ENCODE measurements around the gene PGM2. TPM values are rescaled to one million over a fixed set of nuclear protein-coding genes. Genes with fewer than 3 reads are reported as not detected.

The PGM2 gene
- total RNA-seq, 2 experiments from 2014 or later, result 67.4 to 108 TPM

GRCh38 chr4:37835806-37836205, 9.3 kb downstream of the PGM2 start:
- Histone ChIP-seq H3K36me3 (ENCODE audit: insufficient read depth, low read length) (peaks cover 97% of the 10 kb centered on the region), H3K4me1 (ENCODE audit: insufficient read depth, low read length, poor library complexity, severe bottlenecking) (peaks cover 23% of the 10 kb centered on the region), H3K9me3 (ENCODE audit: low read length) (no peaks in the 10 kb centered on the region), H2AFZ (ENCODE audit: low read length) (no peak overlapping the region), H3K9me2 (ENCODE audit: insufficient read depth, low read length) (no peaks in the 10 kb centered on the region), H3K27ac (ENCODE audit: low read depth, low read length, poor library complexity, severe bottlenecking) (no peak overlapping the region), H3K79me2 (ENCODE audit: insufficient read depth, low read depth, low read length) (no peaks in the 10 kb centered on the region), H3K4me3 (ENCODE audit: low read depth, low read length, poor library complexity, severe bottlenecking) (no peak overlapping the region), H3K4me2 (ENCODE audit: low read length) (no peak overlapping the region), H4K20me1 (ENCODE audit: insufficient read depth, low read length) (no peaks in the 10 kb centered on the region)
- no peak for DNase-seq (ENCODE audit: low spot score)
- POLR2A ChIA-PET, result interaction anchor here (1.2 to 5.5 kb wide), 5 partner anchors 10 to 22 kb away, joined by 3 to 48 read pairs (median 6); partner anchors contain the start of gene PGM2
- TF ChIP-seq CTCF (conservative IDR thresholded peaks at IDR 0.05; ENCODE audit: low read length) (no peak), EZH2phosphoT487 (IDR thresholded peaks at IDR 0.05; ENCODE audit: borderline replicate concordance, low read depth, low read length) (no peak)
- no TSS peak for BruUV-seq (replicated peaks)
- CTCF ChIA-PET (ENCODE audit: unreplicated experiment), result no interaction called here
- intact Hi-C loops (cut with micrococcal nuclease; ENCODE audit: unreplicated experiment), result no loop called here

- peaks cover 96% of the 10 kb centered on the region for H3K36me3 ChIP-seq (ENCODE audit: insufficient read depth, low read length)
- H3K4me3 ChIP-seq (ENCODE audit: low read depth, low read length, poor library complexity, severe bottlenecking), result no peak overlapping the region
- no peaks in the 10 kb centered on the region for H4K20me1 ChIP-seq (ENCODE audit: insufficient read depth, low read length)
- no peak for DNase-seq (ENCODE audit: low spot score)
- ChIA-PET CTCF (ENCODE audit: unreplicated experiment) (no interaction called here), POLR2A (interaction anchor here (0.6 to 5.5 kb wide), 6 partner anchors 10 to 22 kb away, joined by 3 to 48 read pairs (median 8); partner anchors contain the start of gene PGM2)
- no peak for TF ChIP-seq CTCF (conservative IDR thresholded peaks at IDR 0.05; ENCODE audit: low read length)
- TF ChIP-seq EZH2phosphoT487 (IDR thresholded peaks at IDR 0.05; ENCODE audit: borderline replicate concordance, low read depth, low read length), result no peak
- H3K4me1 ChIP-seq (ENCODE audit: insufficient read depth, low read length, poor library complexity, severe bottlenecking), result peaks cover 23% of the 10 kb centered on the region
- no peak overlapping the region for H3K4me2 ChIP-seq (ENCODE audit: low read length)
- no peak overlapping the region for H3K27ac ChIP-seq (ENCODE audit: low read depth, low read length, poor library complexity, severe bottlenecking)
- no TSS peak for BruUV-seq (replicated peaks)
- H3K79me2 ChIP-seq (ENCODE audit: insufficient read depth, low read depth, low read length), result no peaks in the 10 kb centered on the region
- intact Hi-C loops (cut with micrococcal nuclease; ENCODE audit: unreplicated experiment), result no loop called here
- no peaks in the 10 kb centered on the region for H3K9me3 ChIP-seq (ENCODE audit: low read length)
- no peak overlapping the region for H2AFZ ChIP-seq (ENCODE audit: low read length)
- H3K9me2 ChIP-seq (ENCODE audit: insufficient read depth, low read length), result no peaks in the 10 kb centered on the region
Measured at GRCh38 chr4:37836274-37836673, 9.8 kb downstream of the PGM2 start.

- POLR2A ChIA-PET, result interaction anchor here (0.6 to 5.5 kb wide), 4 partner anchors 9 to 21 kb away, joined by 3 to 48 read pairs (median 14); no protein-coding TSS in a partner anchor
- TF ChIP-seq CTCF (conservative IDR thresholded peaks at IDR 0.05; ENCODE audit: low read length) (no peak), EZH2phosphoT487 (IDR thresholded peaks at IDR 0.05; ENCODE audit: borderline replicate concordance, low read depth, low read length) (no peak)
- H3K36me3 ChIP-seq (ENCODE audit: insufficient read depth, low read length), result peaks cover 96% of the 10 kb centered on the region
- intact Hi-C loops (cut with micrococcal nuclease; ENCODE audit: unreplicated experiment), result no loop called here
- CTCF ChIA-PET (ENCODE audit: unreplicated experiment), result no interaction called here
- no TSS peak for BruUV-seq (replicated peaks)
- no peaks in the 10 kb centered on the region for H3K9me2 ChIP-seq (ENCODE audit: insufficient read depth, low read length)
- peak overlapping the region; percentile 7 for H3K4me3 ChIP-seq (ENCODE audit: low read depth, low read length, poor library complexity, severe bottlenecking)
- peaks cover 22% of the 10 kb centered on the region for H3K4me1 ChIP-seq (ENCODE audit: insufficient read depth, low read length, poor library complexity, severe bottlenecking)
- no peak overlapping the region for H2AFZ ChIP-seq (ENCODE audit: low read length)
- no peaks in the 10 kb centered on the region for H3K9me3 ChIP-seq (ENCODE audit: low read length)
- H3K79me2 ChIP-seq (ENCODE audit: insufficient read depth, low read depth, low read length), result no peaks in the 10 kb centered on the region
- DNase-seq (ENCODE audit: low spot score), result no peak
- peak overlapping the region; percentile 46 for H3K27ac ChIP-seq (ENCODE audit: low read depth, low read length, poor library complexity, severe bottlenecking)
- no peaks in the 10 kb centered on the region for H4K20me1 ChIP-seq (ENCODE audit: insufficient read depth, low read length)
- peak overlapping the region; percentile 50 for H3K4me2 ChIP-seq (ENCODE audit: low read length)
Measured at GRCh38 chr4:37836838-37837440, 10.5 kb downstream of the PGM2 start.

All from OCI-LY7 (cell line).